Measurements from ENCODE around the gene MLYCD. TPM values are rescaled to one million over a fixed set of nuclear protein-coding genes. Genes with fewer than 3 reads are reported as not detected.
"Not testable (repeated sequence)": the region's sequence is repeated elsewhere in the genome, so short reads cannot be mapped to it uniquely, and the experiment has no call there.

The MLYCD gene
- total RNA-seq, 6 donors from 2014 or later: 7.5 to 30.4 (median 11.3) TPM

GRCh38 chr16:83946781-83947566, 48.1 kb downstream of the MLYCD start:
- Histone ChIP-seq H3K27me3 (no peaks in the 10 kb centered on the region), H3K4me3 (no peak overlapping the region), H3K9me3 (no peaks in the 10 kb centered on the region), H3K27ac (no peak overlapping the region), H3K4me1 (no peaks in the 10 kb centered on the region), H3K36me3 (no peaks in the 10 kb centered on the region)
- ATAC-seq (ENCODE audit: low FRiP score in 2 of 2) (peak in 1 of 2 donors; percentile 19), DNase-seq (no peak)
- 78 to 80% methylated on average over 8 to 20 of the region's 21 CpGs for WGBS, 2 donors
- TF ChIP-seq CTCF (IDR thresholded peaks at IDR 0.05) (no peak), EP300 (IDR thresholded peaks at IDR 0.05) (no peak), POLR2AphosphoS5 (IDR thresholded peaks at IDR 0.05) (no peak), POLR2A (IDR thresholded peaks at IDR 0.05) (no peak)

- Histone ChIP-seq H3K4me1 (peaks cover 4 to 7% (median 6%) of the 10 kb centered on the region in 4 donors), H3K36me3 (no peaks in the 10 kb centered on the region), H3K27me3 (no peaks in the 10 kb centered on the region), H3K27ac (no peak overlapping the region), H3K9me3 (no peaks in the 10 kb centered on the region), H3K4me3 (no peak overlapping the region)
- WGBS, 2 donors: 85 to 89% methylated on average over 7 to 13 of the region's 14 CpGs
- ATAC-seq (ENCODE audit: low FRiP score in 2 of 2) (no peak), DNase-seq (no peak)
- TF ChIP-seq POLR2A (IDR thresholded peaks at IDR 0.05): no peak
- TF ChIP-seq POLR2AphosphoS5 (IDR thresholded peaks at IDR 0.05): no peak
- no peak for TF ChIP-seq CTCF (IDR thresholded peaks at IDR 0.05)
- no peak for TF ChIP-seq EP300 (IDR thresholded peaks at IDR 0.05)
Observed at GRCh38 chr16:83947642-83948234, 48.8 kb downstream of the MLYCD start.

- H3K36me3 ChIP-seq: no peaks in the 10 kb centered on the region
- peaks cover 14 to 20% (median 18%) of the 10 kb centered on the region in 4 donors for H3K4me1 ChIP-seq
- H3K9me3 ChIP-seq: no peaks in the 10 kb centered on the region
- H3K4me3 ChIP-seq: no peak overlapping the region
- 78 to 79% methylated on average over 12 to 13 of the region's 13 CpGs for WGBS, 2 donors
- DNase-seq (no peak), ATAC-seq (ENCODE audit: low FRiP score in 2 of 2) (no peak)
- H3K27ac ChIP-seq: no peak overlapping the region
- TF ChIP-seq CTCF (IDR thresholded peaks at IDR 0.05) (no peak), POLR2A (IDR thresholded peaks at IDR 0.05) (no peak)
- H3K27me3 ChIP-seq: no peaks in the 10 kb centered on the region
Observed at GRCh38 chr16:83948914-83949723, 50.2 kb downstream of the MLYCD start.

GRCh38 chr16:83949724-83950001, 50.7 kb downstream of the MLYCD start:
- peaks cover 19 to 24% (median 23%) of the 10 kb centered on the region in 4 donors for H3K4me1 ChIP-seq
- ATAC-seq (ENCODE audit: low FRiP score in 2 of 2) (no peak), DNase-seq (no peak)
- H3K27ac ChIP-seq: no peak overlapping the region
- TF ChIP-seq EP300 (IDR thresholded peaks at IDR 0.05): no peak
- no peak for TF ChIP-seq POLR2A (IDR thresholded peaks at IDR 0.05)
- no peak for TF ChIP-seq CTCF (IDR thresholded peaks at IDR 0.05)
- TF ChIP-seq POLR2AphosphoS5 (IDR thresholded peaks at IDR 0.05): no peak
- no peaks in the 10 kb centered on the region for H3K27me3 ChIP-seq
- 96% methylated on average over 4 to 5 of the region's 5 CpGs for WGBS, 2 donors
- H3K4me3 ChIP-seq: no peak overlapping the region
- H3K36me3 ChIP-seq: no peaks in the 10 kb centered on the region
- H3K9me3 ChIP-seq: no peaks in the 10 kb centered on the region

GRCh38 chr16:83950862-83951399, 52.0 kb downstream of the MLYCD start:
- H3K27ac ChIP-seq; H3K27me3 ChIP-seq; H3K36me3 ChIP-seq; ATAC-seq (ENCODE audit: low FRiP score in 2 of 2); H3K4me3 ChIP-seq; H3K9me3 ChIP-seq; DNase-seq: not testable (repeated sequence)
- H3K4me1 ChIP-seq: peaks cover 24 to 34% (median 28%) of the 10 kb centered on the region in 4 donors
- 72 to 79% methylated on average over 6 to 10 of the region's 10 CpGs for WGBS, 2 donors

All from upper lobe of left lung (tissue), 6 donors.